GM18520 (cell line): Measurements from ENCODE around the gene TRIM44.

Source experiments
- ATAC-seq: cut with Tn5 transposase; IDR thresholded peaks from one replicate; pipeline ENCODE4 v1.9.1; 2021; ENCODE audit not compliant: unreplicated experiment

Gene TRIM44

DNA sequence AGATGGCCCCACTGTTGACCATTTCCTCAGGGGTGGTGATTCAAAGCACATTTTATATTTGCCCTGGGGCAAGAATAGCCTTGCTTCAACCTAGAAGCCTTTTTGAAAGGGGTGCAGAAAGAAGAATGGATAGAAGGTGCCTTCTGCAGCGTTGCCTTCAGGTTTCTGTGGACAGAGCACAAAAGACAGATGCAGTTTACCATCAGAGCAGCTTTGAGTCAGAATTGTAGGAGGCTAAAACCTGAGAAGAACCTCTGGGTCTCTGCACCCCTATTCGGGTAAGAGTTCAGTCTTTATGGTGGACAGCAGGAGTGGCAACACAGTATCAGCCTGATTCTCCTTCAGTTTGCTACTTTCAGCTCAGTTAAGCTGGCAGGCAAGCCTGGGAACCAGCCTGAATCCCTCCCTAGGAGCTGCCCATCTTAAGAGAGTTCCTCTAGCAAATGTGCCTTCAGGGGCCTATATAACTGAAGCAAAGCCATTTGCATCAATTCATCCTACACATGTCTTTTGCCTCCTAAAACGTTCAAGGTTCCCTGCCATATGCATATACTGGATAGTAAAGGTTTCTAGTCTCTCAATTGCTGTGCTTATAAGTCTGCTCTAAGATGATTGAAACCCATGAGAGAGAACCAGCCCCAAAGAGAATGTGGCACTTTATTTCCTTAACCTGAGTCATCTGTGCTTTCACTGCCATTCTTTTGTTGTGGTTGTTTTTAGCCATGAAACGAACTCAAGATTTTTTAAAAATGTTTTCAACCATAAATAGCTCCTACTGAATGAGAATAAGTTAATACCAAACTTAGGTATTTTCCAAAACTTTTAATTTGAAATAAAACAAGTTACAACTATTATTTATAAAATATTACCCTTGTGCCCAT lies 123.0 kb downstream of the TRIM44 start:
- ATAC-seq = peak; percentile 39

DNA sequence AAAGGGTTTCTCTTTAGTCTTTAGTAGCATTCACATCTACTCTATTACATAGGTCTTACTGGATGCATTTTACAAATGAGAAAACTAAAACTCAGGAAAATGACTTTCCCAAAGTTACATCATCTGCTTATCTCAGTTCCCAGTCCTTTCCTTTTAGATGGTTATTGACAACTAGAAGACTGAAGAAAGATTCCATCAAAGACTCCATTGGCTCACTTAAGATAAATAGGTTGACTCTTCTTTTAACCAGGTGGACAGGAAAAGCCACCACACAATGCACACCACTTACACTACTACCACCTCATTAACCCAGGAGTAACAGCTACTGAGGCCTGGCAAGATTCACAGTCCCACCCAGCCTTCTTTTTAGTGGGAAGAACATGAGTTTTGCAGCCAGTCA lies 123.6 kb downstream of the TRIM44 start:
- ATAC-seq = no peak

DNA sequence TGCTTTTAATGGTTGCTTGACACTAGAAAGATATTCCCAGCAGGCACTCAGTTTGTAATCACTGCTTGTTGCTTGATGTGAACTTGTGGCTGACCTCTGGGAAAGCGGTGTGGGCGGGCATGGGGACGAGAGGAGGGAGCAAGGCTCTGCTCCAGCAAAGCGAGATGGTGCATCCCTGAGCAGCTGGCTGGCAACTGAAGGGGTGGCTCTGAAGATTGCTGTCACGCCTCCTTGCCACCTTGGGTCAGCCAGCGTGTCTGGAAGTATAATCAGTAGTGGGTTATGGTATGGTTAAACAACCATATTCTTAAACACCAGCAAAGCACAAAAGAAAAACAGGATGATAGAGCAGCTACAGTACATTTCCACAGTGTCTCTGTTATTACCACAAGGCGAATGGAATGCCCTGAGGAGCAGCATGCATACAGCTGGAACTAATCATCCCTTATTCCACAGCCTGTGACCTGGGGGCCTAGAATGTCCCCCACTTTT lies 124.5 kb downstream of the TRIM44 start:
- ATAC-seq = no peak

DNA sequence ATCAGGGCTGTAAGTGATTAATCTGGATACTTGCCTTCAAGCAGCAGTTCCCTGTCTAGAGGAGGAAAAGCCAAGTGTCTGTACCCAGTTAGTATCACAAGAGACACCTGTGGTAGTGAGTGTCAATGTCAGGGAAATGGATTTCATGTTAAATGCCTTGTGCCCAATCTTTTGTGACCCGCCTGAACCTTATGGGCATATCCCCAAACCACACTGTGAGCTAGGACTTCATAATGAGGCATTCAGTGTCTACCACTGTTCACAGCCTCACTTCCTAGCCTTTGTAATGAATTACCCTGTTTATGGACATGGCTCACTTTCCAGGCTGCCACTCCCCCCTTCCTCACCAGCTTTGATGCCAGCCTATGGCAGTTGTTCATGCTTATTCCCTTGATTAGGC lies 125.1 kb downstream of the TRIM44 start:
- ATAC-seq = no peak

DNA sequence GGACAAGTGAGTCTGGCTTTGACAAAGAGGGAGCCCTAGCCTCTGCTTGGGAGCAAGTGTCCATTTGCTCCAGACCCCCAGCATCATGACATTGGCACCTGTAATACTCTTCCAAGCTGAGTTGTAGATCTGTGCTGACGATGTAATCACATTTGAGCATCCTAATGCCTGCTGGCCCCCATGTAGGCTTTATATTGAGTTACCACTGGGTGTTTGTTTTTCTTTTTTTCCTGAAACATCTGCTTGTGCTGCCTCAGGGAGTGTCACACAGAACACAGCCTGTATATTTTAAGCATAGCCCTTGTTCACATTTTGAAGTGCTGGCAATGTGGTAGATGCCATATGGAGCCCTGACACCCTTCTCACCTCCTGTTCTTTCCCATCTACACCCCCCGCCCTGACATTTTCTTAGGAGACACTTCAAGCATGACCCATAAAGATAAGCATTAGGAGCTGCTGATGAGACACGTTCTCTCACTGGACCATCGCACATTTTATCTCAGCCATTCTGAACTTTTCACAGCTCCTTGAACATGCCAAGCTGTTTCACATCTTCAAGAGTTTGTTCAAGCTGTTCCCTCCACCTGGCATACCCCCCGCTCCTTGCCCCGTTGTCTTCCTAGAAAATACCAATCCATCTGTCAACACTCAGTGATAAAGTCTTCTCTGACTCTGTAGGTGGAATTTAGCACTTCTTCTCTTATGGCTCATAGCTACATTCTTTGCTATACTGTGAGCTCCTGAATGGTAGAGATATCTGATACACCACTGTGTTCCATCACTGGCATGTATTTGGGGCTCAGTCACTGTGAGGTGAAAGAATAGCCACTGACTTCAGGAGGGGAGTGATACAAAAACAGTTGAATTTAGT lies 128.7 kb downstream of the TRIM44 start:
- ATAC-seq = no peak

DNA sequence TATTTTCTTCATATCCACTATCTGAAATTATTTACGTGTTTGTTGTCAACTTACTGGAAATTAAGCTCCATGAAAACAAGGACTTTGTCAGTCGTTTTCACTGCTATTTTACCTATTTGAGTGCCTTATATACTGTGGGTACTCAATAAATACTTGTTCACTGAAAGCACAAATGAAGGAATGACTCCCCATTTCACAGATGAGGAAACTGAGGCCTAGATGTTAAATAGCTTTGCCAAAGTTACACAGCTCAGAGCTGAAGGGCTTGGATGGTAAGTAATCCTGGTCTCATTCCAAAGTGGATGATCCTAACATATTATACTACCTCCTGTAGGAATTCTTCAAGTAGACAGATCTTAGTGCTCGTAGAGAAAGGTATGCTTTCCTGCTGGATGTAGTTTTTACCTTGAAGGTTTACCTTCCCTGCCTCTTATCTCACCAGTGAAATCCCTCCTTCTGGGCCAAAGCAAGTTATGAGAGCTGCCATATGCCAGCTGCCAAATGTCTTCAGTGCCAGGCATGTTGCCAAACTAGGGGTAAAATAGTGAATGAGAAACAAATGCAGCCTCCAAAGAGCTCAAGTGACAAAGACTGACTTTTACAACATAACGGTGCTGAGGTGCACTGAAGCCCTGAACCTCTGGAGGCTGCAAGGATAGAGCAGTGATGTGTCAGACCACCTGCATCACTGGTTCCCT lies 129.7 kb downstream of the TRIM44 start:
- ATAC-seq = no peak

DNA sequence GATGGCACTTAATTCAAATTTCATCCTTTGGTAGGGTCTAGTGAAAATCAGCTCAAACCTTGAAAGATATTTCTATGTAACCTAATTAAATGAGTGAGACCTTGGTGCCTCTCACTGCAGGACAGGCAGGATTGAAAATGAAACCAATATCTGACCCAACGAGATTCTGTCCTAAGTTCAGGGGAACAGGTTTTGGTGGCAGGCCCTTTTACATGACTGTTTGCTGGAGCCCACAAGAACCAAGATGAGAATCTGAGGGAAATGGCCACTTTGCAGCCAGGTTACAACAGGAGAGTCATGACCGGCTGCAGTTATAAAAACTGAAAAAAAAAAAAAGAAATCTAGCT lies 130.2 kb downstream of the TRIM44 start:
- ATAC-seq = no peak

DNA sequence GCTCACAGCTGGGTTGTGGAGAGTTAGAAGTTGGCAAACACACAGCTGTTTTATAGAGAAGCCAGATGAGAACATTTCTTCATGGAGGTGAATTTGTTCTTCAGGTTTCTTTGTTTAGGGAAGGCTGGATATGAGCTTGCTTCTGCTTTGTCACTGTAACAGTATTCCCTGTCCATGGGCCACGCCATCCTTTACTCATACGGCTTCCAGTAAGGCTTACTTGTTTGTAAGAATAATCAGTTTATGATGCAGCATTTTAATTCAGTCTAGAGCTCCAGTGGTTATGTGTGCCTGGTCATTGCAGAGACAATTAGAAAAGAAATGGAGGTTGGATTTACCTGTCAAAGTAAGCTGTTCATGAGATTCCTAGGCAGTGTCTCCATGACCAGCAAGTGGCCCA lies 131.8 kb downstream of the TRIM44 start:
- no peak for ATAC-seq

DNA sequence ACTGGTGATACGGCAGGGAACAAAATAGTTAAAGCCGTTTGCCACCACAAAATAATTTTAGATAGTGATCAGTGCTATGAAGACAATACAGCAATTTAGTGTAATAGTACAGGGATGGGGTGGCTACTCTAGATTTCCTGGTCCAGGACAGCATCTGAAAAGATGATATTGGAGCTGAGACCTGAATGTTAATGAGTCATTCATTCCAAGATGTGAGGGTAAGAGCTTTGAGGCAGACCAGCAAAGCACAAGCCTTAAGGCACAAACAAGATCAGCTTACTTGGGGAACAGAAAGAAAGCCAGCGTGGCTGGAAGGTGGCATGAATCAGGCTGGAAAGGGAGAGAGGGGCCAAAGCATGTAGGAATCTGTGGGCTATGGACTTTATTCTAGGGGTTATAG lies 132.3 kb downstream of the TRIM44 start:
- no peak for ATAC-seq

DNA sequence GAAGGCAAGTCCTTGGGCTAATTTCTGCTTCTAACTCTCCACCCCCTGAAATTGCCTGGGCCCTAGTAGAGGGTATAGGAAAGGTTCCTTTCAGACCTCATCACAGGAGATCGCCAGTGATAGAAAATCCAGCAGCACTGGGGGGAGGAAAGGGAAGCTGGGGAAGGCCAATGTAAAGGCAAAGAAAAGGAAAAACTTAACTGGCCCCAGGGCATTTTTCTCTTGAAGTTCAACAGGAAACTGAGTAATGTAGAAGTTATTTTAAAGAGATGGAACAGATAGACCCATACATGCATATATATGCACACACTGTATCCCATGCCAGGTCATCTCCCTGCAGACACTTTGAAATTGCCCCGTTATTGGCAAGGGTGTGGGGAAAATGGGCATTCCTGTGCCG lies 134.0 kb downstream of the TRIM44 start:
- no peak for ATAC-seq

DNA sequence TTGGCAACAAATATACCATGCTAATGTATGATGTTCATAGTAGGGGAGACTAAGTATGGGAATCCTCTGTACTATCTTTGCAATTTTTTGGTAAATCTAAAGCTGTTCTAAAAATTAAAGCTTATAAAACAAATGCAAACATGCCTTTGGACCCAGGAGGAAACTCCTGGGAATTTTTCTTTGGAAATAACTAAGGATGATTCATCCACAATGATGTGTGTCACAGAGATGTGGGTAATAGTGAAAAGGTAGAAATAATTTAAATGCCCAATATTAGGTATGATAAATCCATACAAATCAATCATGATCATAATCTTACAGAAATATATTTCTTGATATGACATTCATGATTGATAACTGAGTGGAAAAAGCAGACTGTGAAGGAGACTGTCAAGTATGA lies 135.8 kb downstream of the TRIM44 start:
- ATAC-seq = no peak

DNA sequence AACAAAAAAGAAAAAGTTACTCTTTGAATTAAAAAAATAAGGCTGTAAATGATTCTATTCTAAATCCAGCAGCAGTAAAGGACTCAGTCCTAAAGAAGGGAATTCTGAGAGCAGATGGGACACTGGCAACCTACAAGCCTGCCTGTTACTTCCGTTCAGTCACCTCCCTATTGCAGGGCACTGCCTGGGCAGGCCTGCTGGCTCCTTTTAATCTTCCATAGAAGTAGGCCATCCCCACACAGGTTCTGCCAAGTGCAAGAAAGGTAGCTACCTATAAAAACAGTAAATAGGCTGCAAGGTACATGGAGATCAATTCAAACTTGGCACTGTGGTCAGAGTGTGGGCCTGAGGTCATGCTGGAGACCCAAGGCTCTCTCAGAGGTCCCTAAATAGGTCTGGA lies 136.4 kb downstream of the TRIM44 start:
- no peak for ATAC-seq

DNA sequence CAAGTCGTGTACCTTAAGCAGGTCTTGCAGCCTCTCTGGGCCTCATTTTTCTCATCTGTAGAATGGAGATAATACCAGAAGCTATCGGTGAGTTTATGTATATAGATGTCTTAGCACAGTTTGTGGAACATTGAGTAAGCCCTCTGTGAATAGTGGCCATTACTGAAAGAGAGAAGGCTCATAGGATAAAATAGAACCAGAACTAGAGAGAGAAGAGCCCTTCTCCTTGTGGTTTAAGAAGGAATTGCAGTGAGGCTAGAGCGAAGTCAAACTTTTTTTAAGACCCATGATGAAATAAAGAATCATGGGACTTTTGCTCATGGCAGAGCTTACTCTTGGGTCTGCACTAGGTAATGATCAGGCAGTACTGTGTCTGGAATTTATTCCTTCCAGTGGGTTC lies 137.1 kb downstream of the TRIM44 start:
- ATAC-seq = no peak

DNA sequence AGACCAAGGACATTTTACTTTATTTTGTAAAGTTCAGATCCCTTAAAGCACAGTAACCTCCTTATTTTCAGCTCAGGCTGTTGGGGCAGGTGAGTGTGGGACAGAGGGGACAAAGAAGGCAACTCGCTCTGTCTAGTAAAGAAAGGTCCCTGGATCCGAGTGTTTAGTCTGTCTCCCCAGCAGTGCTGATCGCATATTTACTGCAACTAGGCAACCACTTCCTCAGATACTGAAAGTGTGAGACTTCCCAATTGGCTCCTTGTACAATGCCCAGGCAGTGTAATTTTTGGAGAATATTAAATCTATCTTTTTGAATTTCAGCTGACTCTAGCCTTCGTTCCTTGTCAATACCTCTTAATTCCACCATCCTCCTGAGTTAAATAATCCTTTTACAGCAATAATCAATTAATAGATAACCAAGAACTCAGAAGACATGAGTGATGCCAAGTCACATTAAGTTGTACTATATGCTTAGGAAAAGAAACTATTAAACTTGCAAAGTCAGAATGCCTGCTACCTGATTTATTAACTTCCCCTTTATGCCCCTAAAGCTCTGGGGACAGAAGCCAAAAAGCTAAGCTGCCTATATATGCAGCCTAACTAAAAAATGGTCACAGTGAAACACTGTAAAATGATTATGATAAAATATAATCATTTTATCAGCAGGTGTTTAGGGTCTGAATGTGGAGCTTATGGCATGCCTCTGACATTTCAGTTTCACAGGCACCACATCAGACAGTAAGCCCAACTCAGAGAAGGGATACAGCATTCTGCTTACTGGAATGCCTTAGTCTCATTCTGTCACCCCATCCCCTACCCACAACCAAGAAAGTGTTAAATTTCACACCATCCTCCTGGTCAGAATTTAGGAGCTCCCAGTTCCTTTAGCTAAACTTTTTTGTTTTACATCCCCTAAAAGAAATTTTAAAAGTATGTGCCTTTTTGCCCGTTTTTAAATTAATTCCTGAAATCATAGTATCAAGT lies 138.7 kb downstream of the TRIM44 start:
- no peak for ATAC-seq

DNA sequence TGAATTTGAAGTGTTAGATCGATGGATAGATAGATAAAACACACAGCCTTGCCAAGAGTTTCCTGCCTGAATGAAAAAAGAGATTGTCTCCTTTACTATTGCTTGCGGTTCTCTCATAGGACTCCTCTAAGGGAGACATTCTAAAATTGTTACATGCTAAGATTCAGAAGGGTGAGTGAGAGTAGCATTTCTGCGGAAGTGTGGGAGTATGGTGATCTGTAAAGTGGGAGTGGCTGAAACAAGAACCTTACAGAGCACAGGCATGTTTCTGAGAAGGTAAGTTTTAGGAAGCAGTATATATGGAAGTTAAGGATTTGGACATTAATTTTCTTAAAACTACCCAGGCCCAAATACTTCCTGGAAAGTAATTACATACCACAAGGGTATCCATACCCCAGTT lies 139.6 kb downstream of the TRIM44 start:
- no peak for ATAC-seq

DNA sequence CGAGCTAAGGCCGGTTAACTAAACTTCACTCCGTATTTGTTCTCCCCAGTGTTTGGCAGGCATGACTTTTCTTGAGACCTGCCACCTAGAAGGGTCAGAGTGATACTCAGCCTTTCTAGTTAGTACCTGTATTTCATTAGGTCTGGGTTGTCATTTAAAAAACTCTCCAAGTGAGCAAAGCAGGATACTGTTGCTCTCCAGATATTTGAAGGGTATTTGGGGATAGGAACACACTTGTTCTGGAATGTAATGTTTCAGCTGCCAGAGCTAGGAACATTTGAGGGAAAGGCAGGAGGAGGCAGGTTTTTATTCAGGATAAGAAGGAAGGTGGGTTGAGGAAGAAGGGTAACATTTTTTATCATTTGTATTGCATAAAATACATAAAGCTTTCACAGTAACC lies 140.1 kb downstream of the TRIM44 start:
- ATAC-seq = no peak

DNA sequence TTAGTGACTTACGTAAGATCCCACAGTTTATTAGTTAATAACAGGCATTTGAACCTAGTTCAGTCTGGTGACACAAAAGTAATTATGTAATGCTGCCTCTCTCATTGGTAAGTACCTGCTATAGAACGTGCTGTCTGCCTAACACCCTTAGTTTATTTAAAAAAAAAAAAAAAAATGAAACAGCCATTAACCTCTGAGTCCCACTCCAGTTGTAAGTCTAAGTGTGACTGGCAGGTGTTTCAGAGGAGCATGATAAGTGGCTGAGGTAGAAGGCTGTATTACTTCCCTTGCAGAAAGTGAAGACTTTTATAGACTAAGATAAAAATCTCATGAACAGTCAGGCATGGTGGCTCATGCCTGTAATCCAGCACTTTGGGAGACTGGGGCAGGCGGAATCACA lies 140.5 kb downstream of the TRIM44 start:
- no peak for ATAC-seq

DNA sequence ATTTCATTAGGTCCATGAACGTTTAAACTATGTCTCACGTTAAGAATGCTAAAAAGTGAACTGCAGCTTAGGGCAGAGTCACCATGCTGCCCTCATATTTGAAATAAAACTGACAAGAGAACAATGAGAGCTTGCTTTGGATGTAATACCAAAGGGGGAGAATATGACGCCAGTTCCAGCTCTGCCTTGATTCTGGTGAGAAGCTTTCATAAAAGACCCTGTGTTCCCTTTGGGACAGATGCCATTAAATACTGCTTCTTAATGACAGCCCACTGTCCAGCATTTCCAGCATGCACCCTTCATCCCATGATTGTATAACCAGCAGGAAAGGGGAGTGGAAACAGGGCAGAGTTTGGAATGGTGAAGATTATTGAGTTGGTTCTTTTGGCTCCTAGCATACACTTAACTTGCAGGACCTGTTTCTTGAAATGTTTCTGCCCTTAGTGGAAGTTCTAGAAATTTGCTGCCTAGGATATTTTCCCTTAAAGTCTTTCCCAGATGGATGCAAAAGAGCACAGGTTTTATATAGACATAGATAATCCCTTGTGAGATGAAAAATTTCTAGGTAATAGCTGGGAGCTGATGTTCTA lies 142.0 kb downstream of the TRIM44 start:
- ATAC-seq = no peak

DNA sequence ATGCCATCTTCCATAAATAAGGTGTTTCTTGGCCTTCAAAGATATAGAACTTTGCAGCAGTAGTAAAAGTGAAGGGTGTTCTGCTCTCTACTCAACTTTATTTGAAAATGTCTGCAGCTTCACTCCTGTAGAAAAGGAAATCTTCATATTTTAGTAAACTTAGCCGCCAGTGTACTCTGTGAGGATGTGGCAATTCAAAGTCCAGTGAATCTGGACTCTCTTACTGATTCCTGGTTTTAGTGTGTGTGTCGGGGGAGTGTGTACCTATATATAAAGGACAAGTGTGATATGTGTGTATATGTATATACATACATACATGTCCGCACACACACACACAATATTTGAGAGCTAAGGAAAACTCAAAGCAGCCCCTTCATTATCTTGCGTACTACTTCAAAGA lies 147.0 kb downstream of the TRIM44 start:
- no peak for ATAC-seq

DNA sequence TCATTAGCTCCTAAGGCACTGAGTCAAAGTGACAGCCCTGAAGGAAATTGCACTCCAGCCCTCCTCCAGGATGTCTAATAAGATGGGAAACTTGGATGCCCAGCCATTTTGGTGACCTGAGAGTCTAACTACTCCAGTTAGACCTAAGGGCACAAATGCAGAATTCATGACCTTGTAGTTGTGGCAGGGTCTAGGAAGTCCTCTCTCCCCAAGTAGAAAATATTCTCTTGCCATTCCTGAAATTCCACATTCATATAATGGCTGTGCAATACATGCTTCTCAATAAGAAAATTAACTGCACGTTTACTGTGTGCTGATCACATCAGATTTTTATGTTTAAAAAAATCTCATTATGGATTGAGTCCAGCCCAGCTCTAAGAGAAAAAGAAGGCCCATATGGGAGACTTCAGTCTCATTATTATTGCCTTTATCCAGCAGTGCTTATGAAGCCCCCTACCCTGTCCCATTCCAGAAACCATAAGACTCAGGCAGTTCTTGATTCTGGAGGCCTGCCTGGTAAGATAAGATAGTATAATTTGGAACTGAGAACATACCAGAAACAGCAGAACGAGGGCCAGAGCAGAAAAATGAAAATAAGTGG lies 147.6 kb downstream of the TRIM44 start:
- no peak for ATAC-seq
